HG02885 (cell line): ENCODE measurements around the gene AIFM3.

ENCODE experiments used
- ATAC-seq: cut with Tn5 transposase; IDR thresholded peaks from one replicate; pipeline ENCODE4 v1.9.1; 2021; ENCODE audit warnings: mild to moderate bottlenecking; ENCODE audit not compliant: unreplicated experiment, poor library complexity

The AIFM3 gene

DNA sequence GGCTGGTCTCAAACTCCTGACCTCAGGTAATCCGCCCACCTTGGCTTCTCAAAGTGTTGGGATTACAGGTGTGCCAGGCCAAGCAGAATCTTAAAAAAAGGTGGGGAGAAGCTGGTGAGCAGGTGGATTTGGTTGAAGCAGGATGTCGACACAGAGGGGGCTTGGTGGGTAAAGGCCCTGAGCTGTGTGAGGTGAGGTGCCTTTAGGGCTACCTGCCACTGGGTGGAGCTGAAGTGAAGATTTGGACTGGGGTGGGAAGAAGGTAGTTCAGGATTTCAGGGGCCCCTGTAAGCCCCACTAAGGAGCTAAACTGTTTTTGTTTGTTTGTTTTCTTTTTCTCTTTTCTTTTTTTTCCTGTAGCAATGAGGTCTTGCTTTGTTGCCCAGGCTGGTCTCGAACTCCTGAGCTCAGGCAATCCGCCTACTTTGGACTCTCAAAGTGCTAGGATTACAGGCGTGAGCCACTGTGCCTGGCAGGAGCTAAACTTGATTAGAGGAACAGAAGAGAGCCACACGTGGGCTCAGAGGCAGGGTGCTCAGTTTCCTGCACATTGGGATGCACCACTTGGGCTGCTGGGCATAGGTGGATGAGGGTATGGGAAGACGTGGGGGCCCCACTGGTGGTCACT, 53.9 kb downstream of the AIFM3 start:
- no peak for ATAC-seq

DNA sequence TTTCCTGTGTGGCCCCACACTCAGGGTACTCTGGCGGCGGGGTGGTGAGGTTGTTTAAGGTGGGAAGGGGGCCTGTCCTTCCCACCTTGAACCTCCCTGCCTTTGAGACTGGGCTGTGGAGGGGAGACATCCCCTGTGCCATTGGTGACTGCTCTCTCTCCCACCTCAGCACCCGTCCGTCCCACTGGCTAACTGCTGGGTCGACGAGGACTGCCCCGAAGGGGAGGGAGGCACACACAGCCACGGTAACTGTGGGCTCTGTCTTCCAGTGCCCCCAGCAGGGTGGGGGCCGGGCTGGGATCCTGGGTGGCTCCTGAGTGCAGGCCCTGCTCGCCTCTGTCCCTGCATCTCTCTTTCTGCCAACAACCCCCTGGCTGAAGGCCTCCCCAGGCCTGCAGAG, 55.5 kb downstream of the AIFM3 start:
- ATAC-seq: no peak

DNA sequence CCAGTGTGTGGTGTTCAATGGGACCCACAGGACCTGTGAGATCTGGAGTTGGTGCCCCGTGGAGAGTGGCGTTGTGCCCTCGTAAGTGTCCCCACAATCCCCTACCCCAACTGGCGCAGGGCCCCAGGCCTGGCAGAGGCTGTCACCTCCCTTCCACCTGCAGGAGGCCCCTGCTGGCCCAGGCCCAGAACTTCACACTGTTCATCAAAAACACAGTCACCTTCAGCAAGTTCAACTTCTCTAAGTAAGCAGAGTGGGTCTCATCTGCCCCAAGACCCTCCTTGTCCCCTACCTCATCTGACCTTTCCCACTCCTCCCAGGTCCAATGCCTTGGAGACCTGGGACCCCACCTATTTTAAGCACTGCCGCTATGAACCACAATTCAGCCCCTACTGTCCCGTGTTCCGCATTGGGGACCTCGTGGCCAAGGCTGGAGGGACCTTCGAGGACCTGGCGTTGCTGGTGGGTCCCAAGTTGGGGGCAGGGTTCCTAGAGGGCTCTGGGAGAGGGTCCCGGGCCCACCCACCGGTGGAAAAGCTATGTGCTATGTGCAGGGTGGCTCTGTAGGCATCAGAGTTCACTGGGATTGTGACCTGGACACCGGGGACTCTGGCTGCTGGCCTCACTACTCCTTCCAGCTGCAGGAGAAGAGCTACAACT, 56.0 kb downstream of the AIFM3 start:
- ATAC-seq: no peak

DNA sequence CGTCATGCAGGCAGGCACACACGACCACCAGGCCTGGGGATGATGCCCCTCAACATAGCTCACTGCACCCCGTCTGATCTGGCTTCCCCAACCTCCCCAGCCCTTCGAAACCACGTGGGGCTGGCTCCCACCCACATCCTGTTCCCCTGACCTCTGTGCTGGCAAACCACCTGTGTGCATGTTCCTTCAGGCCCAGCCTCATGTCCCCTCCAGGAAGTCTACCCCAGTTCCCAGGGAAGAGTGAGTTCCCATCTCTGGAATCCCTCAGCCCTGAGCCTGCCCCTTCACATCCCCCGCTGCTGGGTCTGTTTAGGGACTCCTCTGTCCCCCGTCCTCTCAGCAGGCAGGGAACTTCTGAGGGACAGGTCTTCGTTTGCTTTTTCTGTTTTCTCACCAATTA, 58.2 kb downstream of the AIFM3 start:
- ATAC-seq: no peak

DNA sequence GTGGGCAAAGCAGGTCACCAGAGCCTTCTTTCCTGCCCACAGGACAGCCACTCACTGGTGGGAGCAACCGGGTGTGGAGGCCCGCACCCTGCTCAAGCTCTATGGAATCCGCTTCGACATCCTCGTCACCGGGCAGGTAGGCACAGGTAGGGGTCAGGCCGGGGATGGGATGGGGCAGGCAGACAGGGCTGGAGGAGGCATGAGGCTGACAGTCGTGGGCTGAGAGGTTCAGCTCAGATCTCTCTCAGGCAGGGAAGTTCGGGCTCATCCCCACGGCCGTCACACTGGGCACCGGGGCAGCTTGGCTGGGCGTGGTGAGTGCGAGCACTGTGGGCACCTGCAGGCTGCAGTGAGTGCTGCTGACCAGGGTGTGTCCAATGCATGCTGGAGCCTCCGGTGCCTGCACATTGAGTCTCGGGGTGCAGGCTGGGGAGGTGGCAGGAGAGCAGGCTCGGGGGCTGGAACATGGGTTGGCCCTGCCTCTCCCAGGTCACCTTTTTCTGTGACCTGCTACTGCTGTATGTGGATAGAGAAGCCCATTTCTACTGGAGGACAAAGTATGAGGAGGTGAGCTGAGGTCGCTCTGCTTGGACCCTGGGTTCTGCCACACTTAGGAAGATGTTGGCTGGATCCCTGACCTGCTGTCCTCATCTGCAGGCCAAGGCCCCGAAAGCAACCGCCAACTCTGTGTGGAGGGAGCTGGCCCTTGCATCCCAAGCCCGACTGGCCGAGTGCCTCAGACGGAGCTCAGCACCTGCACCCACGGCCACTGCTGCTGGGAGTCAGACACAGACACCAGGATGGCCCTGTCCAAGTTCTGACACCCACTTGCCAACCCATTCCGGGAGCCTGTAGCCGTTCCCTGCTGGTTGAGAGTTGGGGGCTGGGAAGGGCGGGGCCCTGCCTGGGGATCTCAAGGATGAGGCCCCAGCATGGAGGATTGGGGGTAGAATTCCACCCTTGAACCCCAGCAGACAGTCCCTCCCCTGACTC, 59.0 kb downstream of the AIFM3 start:
- no peak for ATAC-seq

DNA sequence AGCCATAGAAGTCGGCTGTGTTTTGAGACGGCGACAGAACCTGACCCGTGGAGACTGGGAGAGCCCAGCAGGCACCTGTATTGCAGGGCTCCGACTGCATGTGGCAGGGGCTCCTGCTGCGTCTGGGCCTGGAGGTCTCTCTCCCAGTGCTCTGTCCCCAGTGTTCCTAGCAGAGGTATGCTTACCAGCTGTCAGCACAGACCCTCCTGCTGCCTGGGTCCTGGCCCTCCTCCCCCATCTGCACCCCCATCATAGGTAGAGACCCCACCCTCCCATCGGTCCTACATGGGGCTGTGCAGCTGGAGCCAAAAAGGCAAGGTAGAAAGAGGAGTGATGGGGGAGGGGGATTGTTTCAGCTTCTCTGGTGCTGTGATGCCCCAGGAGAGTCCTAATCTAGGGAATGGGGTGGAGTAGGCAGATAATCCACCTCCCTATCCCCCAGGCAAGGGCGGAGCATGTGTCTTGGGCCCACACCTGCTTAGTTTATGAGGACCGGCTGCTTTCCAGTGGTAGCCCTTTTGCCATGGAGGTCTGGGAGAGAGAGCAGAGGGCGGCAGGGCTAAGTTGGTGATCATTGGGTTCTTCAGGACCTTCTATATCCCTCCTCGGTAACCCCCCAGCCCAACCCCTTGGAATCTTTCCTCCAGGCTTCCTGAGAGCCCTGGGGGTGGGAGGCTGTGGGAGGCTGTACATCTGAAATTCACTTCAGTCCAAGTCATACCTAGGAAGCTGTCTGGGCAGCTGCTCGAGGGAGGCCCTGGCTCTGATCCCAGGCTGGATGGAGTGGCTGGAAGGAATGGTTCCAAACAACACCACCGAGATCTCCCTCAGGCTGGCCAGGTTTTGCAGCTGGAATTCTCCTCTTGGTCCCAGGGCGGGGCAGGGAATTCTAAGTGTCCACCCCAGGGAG, 60.0 kb downstream of the AIFM3 start:
- no peak for ATAC-seq

DNA sequence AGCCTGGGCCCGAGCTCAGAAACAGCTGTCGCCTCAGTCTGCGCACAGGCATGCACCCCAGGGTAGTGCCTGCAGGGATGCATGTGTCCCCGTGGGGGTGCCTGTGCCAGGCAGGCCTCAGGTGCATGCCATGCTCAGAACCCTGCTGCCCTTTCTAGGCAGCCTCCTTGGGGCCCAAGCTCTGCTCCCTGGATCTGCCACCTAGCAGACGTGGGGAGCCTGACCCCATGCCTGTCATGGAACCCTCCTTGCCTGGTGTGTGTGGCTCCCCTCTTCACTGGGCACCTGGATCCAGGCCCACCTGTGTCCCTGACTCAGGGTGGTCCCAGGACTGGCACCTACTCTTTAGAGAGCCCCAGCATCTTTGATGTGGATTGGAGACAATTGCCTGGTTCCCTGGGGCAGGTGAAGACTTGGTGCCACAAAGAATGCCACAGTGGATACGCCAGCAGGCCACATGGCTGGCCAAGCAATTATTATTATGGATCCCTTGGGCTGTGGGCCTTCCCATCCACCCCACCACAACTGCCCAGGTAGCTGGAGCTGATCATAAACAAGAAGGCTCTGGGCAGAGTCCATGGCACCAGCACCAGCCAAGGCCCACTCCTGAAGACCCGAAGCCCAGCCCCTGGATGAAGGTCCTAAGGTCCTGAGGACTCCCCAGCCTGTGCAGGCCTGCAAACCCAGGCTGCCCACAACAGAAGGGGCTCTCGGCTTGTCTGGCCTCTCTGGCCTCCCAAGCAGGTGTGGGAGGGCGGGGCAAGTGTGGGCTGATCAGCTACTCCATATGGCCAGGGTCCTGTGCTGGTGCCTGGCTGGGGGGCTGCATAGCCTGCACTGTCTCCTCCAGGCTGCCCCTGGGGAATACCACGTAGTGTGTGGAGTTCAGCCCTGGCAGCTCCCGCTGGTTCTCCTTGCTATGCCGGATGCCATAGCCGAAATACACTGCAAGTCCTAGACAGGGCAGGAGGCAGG, 61.5 kb downstream of the AIFM3 start:
- ATAC-seq: no peak

DNA sequence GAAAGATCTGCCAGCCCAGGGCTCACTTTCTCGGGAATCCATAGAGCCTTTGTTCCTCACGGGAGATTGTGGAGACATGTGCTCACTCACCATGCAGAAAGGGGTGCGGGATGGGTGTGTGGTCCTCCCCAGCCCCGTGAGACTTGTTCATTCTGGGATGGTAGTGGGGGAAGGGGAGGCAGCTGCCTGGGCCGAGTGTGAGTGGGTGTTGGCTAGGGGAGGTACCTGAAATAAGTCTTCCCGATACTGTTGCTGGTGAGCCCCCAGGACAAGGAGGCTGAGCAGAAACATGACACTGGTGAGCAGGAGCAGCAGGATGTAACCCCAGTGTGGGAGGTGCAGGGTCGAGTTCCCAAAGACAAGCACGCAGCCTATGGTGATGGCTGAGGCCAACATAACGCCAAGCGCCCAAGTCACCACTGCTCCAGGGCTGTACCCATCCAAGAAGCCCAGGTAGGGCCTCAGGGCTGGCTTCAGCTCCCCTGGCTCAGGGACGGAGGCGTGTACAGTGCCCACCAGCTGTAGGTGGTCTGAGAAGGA, 62.5 kb downstream of the AIFM3 start:
- no peak for ATAC-seq

DNA sequence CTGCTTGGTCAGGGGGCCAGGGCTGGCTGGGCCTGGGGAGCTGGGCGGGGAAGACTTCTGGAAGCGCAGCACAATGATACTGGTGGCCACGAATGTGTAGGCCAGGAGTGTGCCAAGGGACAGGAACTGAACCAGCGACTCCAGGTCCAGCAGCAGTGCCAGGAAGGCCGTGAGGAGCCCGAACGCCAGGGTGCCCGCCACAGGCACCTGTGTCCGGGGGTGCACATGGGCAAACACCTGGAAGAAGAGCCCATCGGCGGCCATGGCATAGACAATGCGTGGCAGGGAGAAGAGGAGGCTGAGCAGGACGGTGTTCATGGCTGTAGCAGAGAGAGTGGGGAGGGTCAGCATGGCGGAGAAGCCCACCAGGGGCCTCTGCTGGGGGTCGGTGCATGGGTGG, 63.0 kb downstream of the AIFM3 start:
- ATAC-seq: no peak
